Endothelial cell of umbilical vein (primary cell): ENCODE measurements around the gene LGMN. TPM values are rescaled to one million over a fixed set of nuclear protein-coding genes. Genes with fewer than 3 reads are reported as not detected.

ENCODE experiments used
- BruUV-seq: library from RNA; stranded (reverse); fragments of 400-500 nt; replicated peaks from 2 replicates; lab custom pipeline; 2021; lab: Mats Ljungman, UMichigan
- CTCF ChIA-PET: fragments of 300-600, 350-600 bp; sonication (Branson Sonifier 250); formaldehyde crosslinking; loops from one replicate; lab custom pipeline; 2021; ENCODE audit warnings: antibody characterized with exemption, inconsistent platforms; lab: Charles Lee
- POLR2A ChIA-PET: fragments of 300-600, 350-600 bp; sonication (Branson Sonifier 250); formaldehyde crosslinking; loops from one replicate; lab custom pipeline; 2021; ENCODE audit warnings: antibody characterized with exemption, inconsistent platforms; lab: Charles Lee
- DNase-seq: peaks from one replicate; pipeline ENCODE4 v3.0.0-alpha.2; 2011; ENCODE audit warnings: low read depth, low spot score
- FAIRE-seq: peaks from 2 replicates; lab custom pipeline; 2011; peaks lifted over from hg19 to GRCh38; lab: Jason Lieb, UNC
- H2AFZ ChIP-seq: 2 replicates; pipeline ENCODE4 v1.6.0; 2012; ENCODE audit warnings: low read depth, low read length, control low read depth, inconsistent platforms
- H3K27ac ChIP-seq: 2 replicates; pipeline ENCODE4 v1.5.1; 2011; ENCODE audit warnings: low read depth, mild to moderate bottlenecking, control low read depth, low read length, moderate library complexity; ENCODE audit not compliant: insufficient read depth
- H3K27me3 ChIP-seq, 2 experiments: 2 replicates each; pipeline versions ENCODE4 v1.6.0 to v1.6.1; 2011; ENCODE audit warnings: low read length in 2 of 2, mixed read lengths in 1 of 2; ENCODE audit not compliant: control insufficient read depth in 2 of 2, insufficient read depth in 2 of 2
- H3K36me3 ChIP-seq, 2 experiments: 2 replicates in 1 of 2; 3 replicates in 1 of 2; pipeline ENCODE4 v1.5.1; 2011; ENCODE audit warnings: low read length in 2 of 2, mild to moderate bottlenecking in 1 of 2, moderate library complexity in 1 of 2; ENCODE audit not compliant: control insufficient read depth in 2 of 2, insufficient read depth in 2 of 2; ENCODE audit errors: extremely low read depth in 1 of 2
- H3K4me1 ChIP-seq: 3 replicates; pipeline ENCODE4 v1.5.1; 2011; ENCODE audit warnings: mild to moderate bottlenecking, low read length; ENCODE audit not compliant: control insufficient read depth, insufficient read depth; ENCODE audit errors: extremely low read depth
- H3K4me2 ChIP-seq: 2 replicates; pipeline ENCODE4 v1.6.1; 2011; ENCODE audit warnings: low read length, control low read depth, mixed read lengths; ENCODE audit not compliant: insufficient read depth
- H3K4me3 ChIP-seq, 3 experiments: fragments of 200-600 bp in 1 of 3; sonication (generic), shearing (Covaris generic) in 1 of 3; replicated peaks in 1 of 3; 2 replicates each; pipeline ENCODE4 v1.5.1; 2011 to 2016; ENCODE audit warnings: control low read depth in 3 of 3, low read length in 3 of 3, mild to moderate bottlenecking in 2 of 3, inconsistent platforms in 1 of 3, low read depth in 1 of 3, moderate library complexity in 1 of 3; ENCODE audit not compliant: insufficient read depth in 1 of 3
- H3K79me2 ChIP-seq: 2 replicates; pipeline ENCODE4 v1.6.0; 2012; ENCODE audit warnings: low read length, inconsistent platforms; ENCODE audit not compliant: control insufficient read depth, insufficient read depth
- H3K9ac ChIP-seq: replicated peaks from 2 replicates; pipeline ENCODE3; 2011; ENCODE audit warnings: low read length, control low read depth; ENCODE audit not compliant: insufficient read depth; ENCODE audit errors: extremely low read depth
- H3K9me1 ChIP-seq: replicated peaks from 3 replicates; pipeline ENCODE4 v1.6.0; 2011; ENCODE audit warnings: mild to moderate bottlenecking, low read length; ENCODE audit not compliant: control insufficient read depth, insufficient read depth; ENCODE audit errors: extremely low read depth
- H3K9me3 ChIP-seq: replicated peaks from 2 replicates; pipeline ENCODE4 v1.5.1; 2012; ENCODE audit warnings: low read length, inconsistent platforms; ENCODE audit not compliant: control insufficient read depth, insufficient read depth
- H4K20me1 ChIP-seq: replicated peaks from 2 replicates; pipeline ENCODE3; 2011; ENCODE audit warnings: mild to moderate bottlenecking, low read length; ENCODE audit not compliant: control insufficient read depth, insufficient read depth; ENCODE audit errors: extremely low read depth
- CTCF ChIP-seq, 2 donors: IDR thresholded peaks; 1 replicate in 1 of 2; 2 replicates in 1 of 2; pipeline ENCODE4 v1.5.1; 2011; ENCODE audit warnings: low read length in 2 of 2, mild to moderate bottlenecking in 2 of 2, moderate library complexity in 2 of 2, control low read depth in 1 of 2, inconsistent platforms in 1 of 2, low read depth in 1 of 2; ENCODE audit not compliant: insufficient read depth in 1 of 2; ENCODE audit errors: extremely low read depth in 1 of 2
- EZH2 ChIP-seq: IDR thresholded peaks from 2 replicates; pipeline ENCODE4 v1.6.1; 2012; ENCODE audit warnings: borderline replicate concordance, low read depth, mild to moderate bottlenecking, moderate library complexity, low read length, inconsistent platforms; ENCODE audit not compliant: severe bottlenecking
- FOS ChIP-seq: IDR thresholded peaks from 2 replicates; pipeline ENCODE4 v1.6.1; 2011; ENCODE audit warnings: mild to moderate bottlenecking, low read length, moderate library complexity, borderline replicate concordance; ENCODE audit not compliant: insufficient read depth
- GATA2 ChIP-seq: IDR thresholded peaks from 2 replicates; pipeline ENCODE4 v1.7.0; 2011; ENCODE audit warnings: low read depth, mild to moderate bottlenecking, moderate library complexity, mixed read lengths, low read length; ENCODE audit not compliant: insufficient read length, insufficient read depth
- JUN ChIP-seq: IDR thresholded peaks from 2 replicates; pipeline ENCODE4 v1.6.1; 2011; ENCODE audit warnings: borderline replicate concordance, low read depth; ENCODE audit not compliant: insufficient read length, insufficient read depth
- MAX ChIP-seq: IDR thresholded peaks from 2 replicates; pipeline ENCODE4 v1.6.1; 2011; ENCODE audit not compliant: insufficient read depth, insufficient read length
- MYC ChIP-seq: IDR thresholded peaks from one replicate; pipeline ENCODE4 v1.6.1; 2011; ENCODE audit warnings: mild to moderate bottlenecking, low read depth, low read length
- POLR2A ChIP-seq: IDR thresholded peaks from 2 replicates; pipeline ENCODE4 v1.6.1; 2012; ENCODE audit warnings: low read depth, mild to moderate bottlenecking, control low read depth, low read length
- POLR2AphosphoS5 ChIP-seq: IDR thresholded peaks from 2 replicates; pipeline ENCODE4 v1.6.1; 2012; ENCODE audit warnings: low read depth, mild to moderate bottlenecking, control low read depth, low read length, moderate library complexity; ENCODE audit not compliant: insufficient read depth
- dilution Hi-C: fragments of 300-500 bp; cut with MboI; formaldehyde crosslinking; loops from one replicate; pipeline ENCODE4 v1.15.0; 2019; ENCODE audit warnings: low sequenced_read_pairs; ENCODE audit not compliant: extremely low pct_ligation_motif_present
- intact Hi-C: fragments of 100-400 bp; cut with micrococcal nuclease; formaldehyde crosslinking; loops from one replicate; pipeline ENCODE4 v1.10.0; 2022
- polyA plus RNA-seq, 4 experiments: library from polyadenylated mRNA; depleted of rRNA in 3 of 4; stranded (reverse) in 3 of 4; unstranded in 1 of 4; fragments of >200 nt; gene quantifications; 2 replicates each; pipeline versions ENCODE4 v1.2.1 to v1.2.3, GENCODE V29; 2011 to 2012; ENCODE audit warnings: missing spikeins in 1 of 4
- total RNA-seq: library from RNA; stranded (reverse); gene quantifications from 2 replicates; pipeline ENCODE4 v1.2.3, GENCODE V29; 2021

LGMN gene
- total and polyA plus RNA-seq, 2 donors (not counting 3 experiments of a cell fraction or from before 2014, with no cell fraction given), result 56.7 to 99.2 TPM

DNA sequence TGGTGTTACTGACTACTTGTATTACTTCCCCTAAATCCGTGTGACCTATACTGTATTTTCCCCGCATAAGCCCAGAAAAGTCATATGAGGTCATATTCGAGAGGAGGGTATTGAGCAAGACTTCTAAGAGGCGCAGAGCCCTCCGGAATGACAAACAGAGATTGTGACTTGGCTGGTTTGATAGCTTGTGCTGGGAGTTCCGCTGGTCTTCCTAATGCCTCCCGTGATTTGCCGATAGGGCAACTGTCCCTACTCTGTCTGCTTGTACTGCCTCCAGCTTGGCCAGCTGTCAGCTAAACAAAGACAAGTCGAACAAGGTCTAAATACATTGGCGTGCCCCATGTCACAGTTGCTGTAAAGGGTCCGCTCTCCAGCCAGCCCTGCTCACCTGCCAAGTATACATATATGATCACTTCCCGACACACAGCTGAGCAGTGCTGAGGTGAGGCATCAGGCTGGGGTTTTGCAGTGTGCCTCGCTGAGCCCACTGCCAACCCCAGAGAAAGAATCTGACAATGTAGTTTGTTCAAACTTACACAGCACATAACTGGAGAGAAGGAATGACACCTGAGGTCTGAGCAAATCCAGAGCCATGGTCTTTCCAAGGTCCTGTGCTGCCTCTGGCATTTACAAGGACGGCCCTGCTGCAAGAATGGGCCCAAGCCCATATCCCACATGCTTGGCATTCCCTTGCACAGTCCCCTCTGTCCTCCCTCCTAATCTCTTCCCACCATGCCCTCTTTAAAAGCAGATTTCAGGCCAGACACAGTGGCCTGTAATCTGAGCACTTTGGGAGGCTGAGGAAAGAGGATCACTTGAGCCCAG, 23.7 kb downstream of the LGMN start:
- Histone ChIP-seq H4K20me1 (no peaks in the 10 kb centered on the region), H3K36me3 (no peaks in the 10 kb centered on the region), H3K27me3 (no peaks in the 10 kb centered on the region), H3K79me2 (no peaks in the 10 kb centered on the region), H3K9me1 (no peaks in the 10 kb centered on the region), H3K4me2 (no peak overlapping the region), H3K4me1 (peaks cover 10% of the 10 kb centered on the region), H3K4me3 (no peak overlapping the region), H3K9ac (no peak overlapping the region), H3K27ac (no peak overlapping the region), H2AFZ (no peak overlapping the region), H3K9me3 (no peaks in the 10 kb centered on the region)
- ChIA-PET CTCF (interaction anchor here (1.3 to 3.0 kb wide), 5 partner anchors 10 to 69 kb away, joined by 3 to 21 read pairs (median 7); partner anchors contain the start of genes GOLGA5 and LGMN), POLR2A (no interaction called here)
- TF ChIP-seq FOS (no peak), POLR2AphosphoS5 (no peak), JUN (no peak), CTCF (IDR thresholded peaks at IDR 0.05; ENCODE audit: extremely low read depth in 1 of 2, insufficient read depth in 1 of 2, low read depth in 1 of 2, low read length in 2 of 2) (no peak), MAX (no peak), EZH2 (no peak), GATA2 (no peak), POLR2A (no peak), MYC (no peak)
- intact Hi-C loops, result no loop called here
- no peak for FAIRE-seq
- DNase-seq, result no peak
- no TSS peak for BruUV-seq
- dilution Hi-C loops, result no loop called here
